ENCODE data around the gene TRIM24.

DNA sequence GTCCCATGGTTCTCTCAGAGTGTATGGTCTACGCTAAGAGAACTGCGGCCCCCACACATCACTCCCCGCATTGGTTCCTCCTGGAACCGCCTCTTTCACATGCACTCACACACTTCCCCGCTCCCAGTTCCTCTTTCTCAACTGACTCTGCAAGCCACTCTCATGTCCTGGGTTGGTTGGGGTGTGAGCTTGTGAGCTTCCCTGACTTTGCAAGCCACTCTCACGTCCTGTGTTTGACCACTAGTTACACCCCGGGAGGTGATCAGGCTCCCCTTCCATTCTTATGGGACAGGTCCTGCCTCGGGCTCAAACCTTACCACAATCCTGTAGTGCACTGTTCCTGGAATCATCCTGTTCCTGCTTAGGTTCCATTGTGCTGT lies 105.0 kb downstream of the TRIM24 start:
- no peak for TF ChIP-seq CTCF (IDR thresholded peaks at IDR 0.05)
- no peak for TF ChIP-seq ZFX (IDR thresholded peaks at IDR 0.05; ENCODE audit: borderline replicate concordance)

All from 22Rv1 (cell line).